ENCODE data around the gene IPO5.

GRCh38 chr13:97975280-97975847 is 21.9 kb downstream of the IPO5 start:
- TF ChIP-seq EP300 (IDR thresholded peaks at IDR 0.05) (no peak), CTCF (IDR thresholded peaks at IDR 0.05) (no peak)

Data from sigmoid colon (tissue), 4 donors.